Germinal center (tissue), 1 donor: ENCODE results near the gene ATG13.
A peak's percentile ranks its signal among the peaks of the same experiment; 100 is the strongest.
"Not testable (repeated sequence)": the region's sequence is repeated elsewhere in the genome, so short reads cannot be mapped to it uniquely, and the experiment has no call there.

ENCODE experiments used
- DNase-seq: peaks from one replicate; pipeline ENCODE4 v3.0.0; 2012; ENCODE audit warnings: mixed read lengths, low spot score

The ATG13 gene

DNA sequence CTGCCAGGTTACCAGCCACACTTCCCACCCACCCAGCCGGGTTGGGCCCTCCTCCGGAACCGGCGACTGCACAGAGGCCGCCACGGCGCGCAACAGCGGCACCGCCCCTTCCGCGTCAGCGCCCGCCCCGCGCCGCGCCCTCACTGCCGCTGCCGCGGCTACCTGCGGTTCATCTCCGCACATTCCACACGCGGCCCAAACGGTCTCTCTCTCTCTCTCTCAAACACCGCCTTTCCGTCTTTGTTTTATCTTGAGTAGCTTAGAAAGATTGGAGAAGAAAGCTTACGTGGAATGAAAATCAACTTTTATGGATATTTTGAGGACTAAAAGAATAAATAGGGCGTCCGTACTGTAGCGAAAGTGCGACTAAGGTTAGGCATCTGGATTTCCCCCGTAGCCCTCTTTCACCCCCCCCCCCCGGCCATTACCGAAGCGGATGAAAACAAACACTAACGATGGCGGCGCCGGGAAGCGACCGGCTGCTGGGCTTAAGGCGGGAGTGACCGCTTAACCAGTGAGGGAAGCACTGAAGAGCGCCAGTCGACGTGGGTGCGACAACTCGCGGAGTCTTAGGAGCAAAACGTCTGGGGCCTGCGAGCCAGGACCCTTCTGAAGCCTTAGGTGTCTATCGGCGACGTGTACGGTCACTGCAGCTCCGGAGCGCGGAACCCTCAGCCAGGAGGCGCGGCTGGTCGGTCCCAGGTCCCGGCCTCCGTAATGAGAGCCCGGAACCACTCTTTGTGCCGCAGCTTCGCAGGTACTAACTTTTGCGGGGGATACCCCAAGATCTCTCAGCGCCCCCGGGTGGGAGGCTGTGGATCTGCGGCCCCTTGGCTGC is at the start of gene ATG13, which contains the start of gene HARBI1:
Gene ATG13 (plus strand): TSS at position 420 of the 838 bp plus-strand sequence. CDS start 26,739 bp downstream, outside the sequence.
Gene HARBI1 (minus strand): TSS at position 94 of the 838 bp plus-strand sequence. CDS start 990 bp downstream, outside the sequence.
- DNase-seq = peak; percentile 92

DNA sequence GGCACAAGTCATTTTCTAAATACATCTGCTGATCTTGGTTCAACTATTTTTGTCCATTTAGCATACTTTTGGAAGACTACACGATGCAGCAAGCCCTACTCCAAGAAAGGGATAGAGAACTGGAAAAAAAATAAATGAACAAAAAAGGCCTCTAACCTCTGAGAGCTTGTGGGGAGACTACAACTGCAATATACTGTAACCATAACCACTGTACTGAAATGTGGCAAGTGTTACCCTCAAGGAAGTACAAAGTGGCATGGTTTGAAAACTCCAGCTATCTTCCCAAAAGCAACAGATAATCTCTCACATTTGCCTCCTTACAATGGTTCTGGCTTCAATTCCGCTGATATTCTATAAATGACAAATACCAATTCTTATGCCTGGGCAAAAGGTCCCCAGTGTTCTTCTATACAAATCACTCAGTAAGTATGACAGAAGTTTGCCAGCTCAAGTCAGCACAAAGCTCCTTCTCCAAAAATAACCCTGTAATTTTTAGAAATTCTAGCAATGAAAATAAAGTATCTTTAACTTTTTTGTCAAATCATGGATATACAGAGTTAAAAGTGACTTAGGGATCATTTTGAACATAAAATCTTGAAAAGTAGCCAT is 46.5 kb upstream of the ATG13 start:
- DNase-seq = no peak

DNA sequence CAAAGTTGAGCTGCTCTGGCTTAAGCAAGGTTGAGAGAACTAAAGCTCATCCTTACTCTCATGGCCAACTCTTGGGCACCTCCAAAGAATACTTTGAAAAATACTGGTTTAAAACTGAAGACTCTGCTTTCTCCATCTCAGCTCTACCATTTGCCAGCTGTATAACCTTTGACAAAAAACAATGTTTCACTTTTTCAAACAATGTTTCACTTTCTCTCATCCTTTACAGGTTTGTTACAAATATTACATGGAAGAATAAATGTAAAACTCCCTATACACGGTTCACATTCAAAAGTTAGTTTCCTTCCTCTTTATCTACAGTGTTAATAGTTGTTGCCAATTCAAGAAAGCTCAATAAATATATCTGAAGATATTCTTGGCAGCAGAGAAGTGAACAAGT is 42.7 kb upstream of the ATG13 start:
- no peak for DNase-seq

DNA sequence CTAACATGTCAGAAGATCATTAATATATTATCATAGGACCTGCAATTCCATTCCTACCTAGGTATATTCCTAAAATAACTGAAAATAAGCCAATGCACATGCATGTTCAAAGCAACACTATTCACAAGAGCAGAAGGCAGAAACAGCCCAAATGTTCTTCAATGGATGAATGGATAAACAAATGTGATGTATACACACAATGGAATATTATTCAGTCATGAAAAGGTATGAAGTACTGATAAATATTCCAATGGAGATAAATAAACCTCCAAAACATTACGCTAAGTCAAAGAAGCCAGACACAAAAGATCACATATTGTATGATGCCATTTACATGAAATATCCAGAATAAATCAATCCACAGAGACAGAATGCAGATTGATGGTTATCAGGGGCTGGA is 40.3 kb upstream of the ATG13 start:
- DNase-seq = no peak

DNA sequence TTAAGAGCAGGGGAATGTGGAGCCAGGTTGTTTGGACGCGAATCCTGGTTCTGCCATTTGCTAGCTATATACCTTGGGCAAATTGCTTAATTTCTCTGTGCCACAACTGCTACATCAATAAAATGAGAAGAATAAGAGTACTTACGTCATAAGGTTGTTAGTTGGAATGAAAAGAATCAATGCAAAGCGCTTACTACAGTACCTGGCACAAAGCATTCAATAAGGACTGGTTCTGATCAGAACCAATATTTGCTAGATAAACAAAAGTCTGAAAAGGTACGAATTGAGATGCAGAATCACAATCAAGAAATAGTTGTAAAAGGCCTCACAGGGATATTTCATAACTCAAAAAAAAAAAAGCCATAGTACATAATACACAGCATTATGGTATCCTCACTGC is 34.8 kb upstream of the ATG13 start:
- DNase-seq = no peak

DNA sequence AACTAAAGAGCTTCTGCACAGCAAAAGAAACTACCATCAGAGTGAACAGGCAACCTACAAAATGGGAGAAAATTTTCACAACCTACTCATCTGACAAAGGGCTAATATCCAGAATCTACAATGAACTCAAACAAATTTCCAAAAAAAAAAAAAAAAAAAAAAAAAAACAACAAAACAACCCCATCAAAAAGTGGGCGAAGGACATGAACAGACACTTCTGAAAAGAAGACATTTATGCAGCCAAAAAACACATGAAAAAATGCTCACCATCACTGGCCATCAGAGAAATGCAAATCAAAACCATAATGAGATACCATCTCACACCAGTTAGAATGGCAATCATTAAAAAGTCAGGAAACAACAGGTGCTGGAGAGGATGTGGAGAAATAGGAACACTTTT is 33.8 kb upstream of the ATG13 start:
- not testable (repeated sequence) for DNase-seq

DNA sequence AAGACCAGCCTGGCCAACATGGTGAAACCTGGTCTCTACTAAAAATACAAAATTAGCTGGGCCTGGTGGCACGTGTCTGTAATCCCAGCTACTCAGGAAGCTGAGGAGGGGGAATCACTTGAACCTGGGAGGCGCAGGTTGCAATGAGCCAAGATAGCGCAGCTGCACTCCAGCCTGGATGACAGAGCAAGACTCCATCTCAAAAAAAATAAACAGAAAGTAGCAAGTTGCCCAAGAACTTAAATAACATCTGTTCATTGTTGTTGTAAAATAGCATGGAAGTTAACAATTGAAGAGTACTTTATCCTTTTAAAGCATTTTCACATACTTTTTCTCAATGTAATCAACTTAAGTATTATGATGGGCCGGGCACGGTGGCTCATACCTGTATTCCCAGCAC is 29.2 kb upstream of the ATG13 start:
- DNase-seq = no peak

DNA sequence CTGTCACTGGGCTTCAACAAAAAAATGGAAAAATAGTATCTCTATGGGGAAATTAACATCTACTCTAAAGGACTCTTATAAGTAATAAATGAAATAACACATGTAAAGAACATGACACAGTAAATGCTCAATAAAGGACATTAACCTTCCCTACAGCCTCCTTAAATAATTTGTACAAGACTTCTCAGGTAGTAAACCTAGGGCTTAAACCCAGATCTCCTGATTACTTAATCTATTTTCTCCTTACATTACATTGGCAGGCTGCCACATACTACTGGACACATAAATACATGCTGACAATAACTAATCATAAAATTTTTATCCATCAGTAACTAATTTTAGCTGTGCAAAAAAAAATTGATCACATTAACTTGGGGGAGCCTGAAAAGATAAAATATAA is 28.4 kb upstream of the ATG13 start:
- no peak for DNase-seq

DNA sequence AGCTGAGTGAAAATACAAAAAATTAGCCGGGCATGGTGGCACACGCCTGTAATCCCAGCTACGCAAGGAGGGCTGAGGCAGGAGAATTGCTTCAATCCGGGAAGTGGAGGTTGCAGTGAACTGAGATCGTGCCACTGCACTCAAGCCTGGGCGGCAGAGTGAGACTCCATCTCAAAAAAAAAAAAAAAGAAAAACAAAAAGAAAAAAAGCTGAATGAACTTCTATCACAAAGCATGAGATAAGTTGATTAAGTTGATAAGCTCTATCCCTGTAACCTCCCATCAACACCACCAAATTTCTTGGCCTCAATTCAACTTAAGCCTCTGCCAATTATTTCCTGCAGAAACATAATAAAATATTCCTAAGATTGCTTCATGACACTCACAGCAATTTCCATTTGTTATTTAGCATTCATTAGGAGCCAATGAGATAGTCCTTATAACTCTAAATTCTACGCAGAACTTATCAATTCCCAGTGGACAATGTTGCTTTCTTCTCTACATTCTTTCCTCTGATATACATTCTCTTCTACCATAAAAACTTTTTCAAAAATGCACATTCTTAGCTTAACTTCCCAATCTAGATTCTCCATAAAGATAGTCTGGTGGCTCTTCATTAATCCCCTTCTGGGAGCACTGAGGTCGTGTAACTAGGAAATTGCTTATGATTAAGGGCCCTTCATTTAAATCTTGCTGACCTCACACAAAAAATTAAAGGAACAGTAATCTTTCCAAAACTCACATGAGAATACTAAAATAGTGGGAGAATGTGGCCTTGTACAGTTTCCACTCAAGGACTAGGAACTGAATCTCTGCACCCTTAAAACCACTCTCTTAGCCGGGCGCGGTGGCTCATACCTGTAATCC is 26.4 kb upstream of the ATG13 start:
- no peak for DNase-seq

DNA sequence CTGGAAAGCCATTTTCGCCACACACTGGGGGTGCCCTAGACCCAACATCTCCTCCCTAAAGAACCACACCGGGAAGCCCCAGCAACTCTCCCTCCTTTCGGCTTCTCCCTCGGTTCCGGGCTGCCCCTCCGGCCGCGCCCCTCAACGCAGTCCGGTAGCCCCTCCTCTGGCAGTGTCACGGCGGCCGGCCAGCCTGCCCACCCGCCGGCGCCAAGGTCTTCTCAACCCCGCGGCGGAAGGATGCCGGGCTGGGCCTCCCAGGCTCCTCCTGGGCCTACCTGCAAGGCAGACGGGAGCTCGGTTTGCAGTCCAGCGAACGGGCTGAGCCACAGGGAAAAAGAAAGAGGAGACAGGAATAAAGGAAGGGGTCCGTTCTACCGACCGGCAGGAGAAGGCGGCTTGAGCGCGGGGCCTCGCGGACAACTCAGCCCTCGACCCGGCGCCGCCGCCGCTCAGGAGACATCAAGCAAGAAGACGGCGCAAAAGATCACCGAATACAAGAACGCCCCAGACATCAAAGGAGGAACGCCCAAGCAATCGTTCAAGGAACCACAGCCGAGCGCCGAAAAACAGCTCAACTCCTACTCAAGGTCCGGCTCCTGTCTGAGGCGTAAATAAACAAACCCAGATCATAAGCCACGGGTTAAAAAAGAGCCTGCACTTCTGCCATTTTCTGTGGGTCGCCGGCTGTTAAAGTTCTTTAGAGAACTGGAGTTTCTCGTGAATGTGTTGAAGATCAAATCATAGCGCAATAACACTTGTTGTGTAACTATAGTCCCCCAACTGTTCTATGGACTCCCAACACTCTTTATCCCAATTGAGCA is 23.6 kb upstream of the ATG13 start, which contains the start of gene AMBRA1:
Gene AMBRA1 (minus strand): TSS at position 474 of the 824 bp plus-strand sequence. CDS start 45,643 bp downstream, outside the sequence.
- DNase-seq = peak; percentile 79

DNA sequence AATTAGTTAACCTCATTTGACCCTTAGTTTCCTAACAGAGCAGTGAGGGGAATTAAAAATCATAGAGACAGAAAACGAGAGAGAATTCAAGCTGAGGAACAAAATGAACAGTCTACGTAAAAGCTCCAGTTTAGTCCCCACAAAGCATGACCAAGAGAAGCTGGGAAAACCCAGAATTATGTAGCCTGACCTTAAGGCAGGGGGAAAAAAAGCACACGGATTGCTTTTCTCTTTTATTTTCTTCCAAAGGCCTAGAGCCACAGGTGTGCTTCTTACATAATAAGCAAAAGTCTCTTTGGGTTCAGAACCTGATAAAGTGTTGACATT is 23.0 kb upstream of the ATG13 start:
- no peak for DNase-seq

DNA sequence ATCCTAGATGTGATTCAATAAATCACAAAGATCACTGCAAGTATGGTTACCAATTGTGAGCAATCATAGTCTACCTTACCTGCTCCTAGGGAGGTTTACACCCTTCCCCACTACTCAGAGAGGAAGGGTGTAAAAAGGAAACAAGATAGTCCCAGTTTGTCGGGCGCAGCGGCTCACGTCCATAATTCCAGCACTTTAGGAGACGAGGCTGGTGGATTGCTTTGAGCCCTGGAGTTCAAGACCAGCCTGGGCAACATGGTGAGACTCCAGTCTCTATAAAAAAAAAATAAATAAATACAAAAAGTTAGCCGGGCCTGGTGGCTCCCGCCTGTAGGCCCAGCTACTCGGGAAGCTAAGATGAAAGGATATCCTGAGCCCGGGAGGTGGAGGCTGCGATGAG is 22.6 kb upstream of the ATG13 start:
- no peak for DNase-seq

DNA sequence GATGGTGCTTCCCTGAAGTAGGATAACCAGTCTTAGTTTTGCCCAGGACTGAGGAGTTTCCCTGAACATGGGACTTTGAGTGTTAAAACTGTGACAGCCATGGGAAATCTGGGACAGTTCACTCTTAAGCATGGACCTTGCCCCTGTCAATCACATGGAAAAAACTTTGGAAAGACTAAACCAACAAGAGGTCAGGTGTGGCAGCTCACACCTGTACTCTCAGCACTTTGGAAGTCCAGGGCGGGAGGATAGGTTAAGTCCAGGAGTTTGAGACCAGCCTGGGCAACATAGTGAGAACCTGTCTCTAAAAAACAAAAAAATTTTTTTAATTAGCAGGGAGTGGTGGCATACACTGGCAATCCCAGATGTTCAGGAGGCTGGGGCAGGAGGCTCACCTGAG is 20.2 kb upstream of the ATG13 start:
- DNase-seq = no peak

DNA sequence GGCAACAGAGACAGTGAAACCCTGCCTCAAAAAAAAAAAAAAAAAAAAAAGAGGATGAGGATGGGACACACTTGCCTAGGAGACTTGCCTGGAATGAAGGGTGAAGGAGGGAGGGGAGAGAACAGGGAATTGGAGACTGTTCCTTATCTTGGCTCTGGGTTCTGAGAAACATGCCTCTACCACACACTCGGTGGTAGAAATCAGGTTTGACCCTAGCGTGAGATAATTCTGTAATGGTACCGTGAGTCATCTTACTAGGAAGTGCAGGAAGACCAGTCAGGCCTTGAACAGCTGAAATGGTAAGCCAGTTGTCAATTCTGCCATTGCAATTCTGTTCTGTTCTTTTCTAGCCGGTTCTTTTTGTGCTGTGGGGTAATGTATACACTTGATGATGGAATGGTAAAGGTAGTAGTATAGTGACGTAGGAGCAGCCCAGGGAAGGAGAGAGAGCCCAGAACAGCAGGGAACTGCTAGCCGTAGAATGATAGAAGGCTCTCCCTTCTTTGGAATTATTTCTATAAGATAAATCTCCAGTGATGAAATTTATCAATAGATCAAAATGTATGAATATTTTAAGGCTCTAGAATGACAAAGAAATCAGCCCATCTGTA is 19.6 kb upstream of the ATG13 start:
- DNase-seq = no peak

DNA sequence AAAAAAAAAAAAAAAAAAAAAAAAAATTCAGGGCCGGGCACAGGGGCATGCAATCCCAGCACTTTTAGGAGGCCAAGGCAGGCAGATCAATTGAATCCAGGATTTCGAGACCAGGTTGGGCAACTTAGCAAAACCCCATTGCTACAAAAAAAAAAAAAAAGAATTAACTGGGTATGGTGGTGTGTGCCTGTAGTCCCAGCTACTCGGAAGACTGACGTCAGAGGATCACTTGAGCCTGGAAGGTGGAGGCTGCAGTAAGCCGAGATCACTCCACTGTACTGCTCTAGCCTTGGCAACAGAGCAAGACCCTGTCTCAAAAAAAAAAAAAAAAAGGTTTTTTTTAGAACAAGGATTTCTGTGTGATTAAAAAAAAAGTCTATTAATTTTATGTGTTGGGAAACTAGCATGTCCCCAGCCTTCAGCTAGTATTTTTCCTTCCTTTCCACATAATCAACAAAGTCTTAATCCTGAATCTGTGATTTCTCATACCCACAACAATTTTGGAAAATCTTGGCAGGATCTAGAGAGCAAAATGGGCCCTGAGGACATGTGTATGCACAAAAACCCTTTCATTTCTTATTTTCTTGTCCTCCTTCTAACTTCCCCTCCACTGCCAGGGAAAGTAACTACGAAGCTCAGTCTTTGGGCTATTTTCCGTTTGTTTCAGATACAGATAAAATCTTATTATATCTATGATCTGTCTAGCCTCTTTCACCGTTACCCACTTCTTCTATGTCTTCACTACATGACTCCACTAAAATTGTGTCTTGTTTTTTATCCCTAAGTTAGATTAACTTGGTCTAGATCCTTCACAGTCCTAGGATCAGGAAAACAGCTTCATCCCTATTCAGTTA is 17.8 kb upstream of the ATG13 start:
- no peak for DNase-seq

DNA sequence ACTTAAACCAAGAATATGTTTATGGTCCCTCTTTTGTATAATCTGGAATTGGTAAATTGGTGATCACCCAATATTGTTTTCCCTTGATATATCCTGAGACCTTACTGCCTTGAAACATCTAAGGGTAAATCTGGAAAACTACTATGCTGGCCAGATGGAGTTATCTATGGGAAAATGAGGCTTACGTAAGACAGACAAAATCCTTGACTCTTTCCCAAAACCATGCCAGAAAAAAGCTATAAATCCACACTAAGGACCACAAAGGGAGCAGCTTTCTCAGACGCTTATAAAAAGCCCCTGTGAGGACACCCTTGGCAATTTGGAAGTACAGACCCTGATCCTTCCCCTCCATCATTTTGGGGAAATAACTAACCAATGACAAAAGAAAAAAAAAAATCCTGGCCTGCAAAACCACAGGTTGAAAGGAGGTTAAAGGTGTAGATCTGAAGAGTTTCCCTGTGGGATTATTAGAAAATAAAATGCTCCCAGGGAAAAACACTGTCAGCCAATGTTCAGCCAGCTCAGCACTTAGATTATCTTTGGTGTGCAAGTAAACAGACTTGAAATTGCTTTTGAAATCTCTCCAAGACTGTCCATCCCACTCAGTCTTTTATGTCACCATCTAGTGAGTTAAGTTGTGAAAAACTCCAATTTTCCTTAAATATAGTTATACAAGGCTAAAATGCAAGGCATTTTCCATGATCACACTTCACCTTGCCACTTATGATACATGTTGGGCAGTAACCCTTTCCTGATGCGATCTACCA is 17.0 kb upstream of the ATG13 start:
- no peak for DNase-seq

DNA sequence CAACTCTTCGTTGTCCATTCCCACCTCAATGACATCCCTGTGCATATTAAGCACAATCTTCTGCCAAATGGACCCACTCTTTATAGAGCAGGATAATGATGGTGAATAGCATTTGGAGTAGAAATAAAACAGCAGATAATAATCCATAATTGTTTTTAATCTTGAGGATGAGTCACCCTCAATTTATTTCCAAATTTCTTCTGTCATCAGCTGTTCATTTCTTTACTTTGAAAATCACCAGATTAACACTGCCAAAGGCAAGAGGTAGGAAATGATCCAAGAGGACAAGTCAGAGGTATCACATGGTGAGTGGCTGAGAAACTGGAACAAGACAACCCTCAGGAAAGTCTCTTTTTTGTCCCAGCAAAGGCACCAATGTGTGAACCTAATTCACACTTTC is 16.2 kb upstream of the ATG13 start:
- no peak for DNase-seq

DNA sequence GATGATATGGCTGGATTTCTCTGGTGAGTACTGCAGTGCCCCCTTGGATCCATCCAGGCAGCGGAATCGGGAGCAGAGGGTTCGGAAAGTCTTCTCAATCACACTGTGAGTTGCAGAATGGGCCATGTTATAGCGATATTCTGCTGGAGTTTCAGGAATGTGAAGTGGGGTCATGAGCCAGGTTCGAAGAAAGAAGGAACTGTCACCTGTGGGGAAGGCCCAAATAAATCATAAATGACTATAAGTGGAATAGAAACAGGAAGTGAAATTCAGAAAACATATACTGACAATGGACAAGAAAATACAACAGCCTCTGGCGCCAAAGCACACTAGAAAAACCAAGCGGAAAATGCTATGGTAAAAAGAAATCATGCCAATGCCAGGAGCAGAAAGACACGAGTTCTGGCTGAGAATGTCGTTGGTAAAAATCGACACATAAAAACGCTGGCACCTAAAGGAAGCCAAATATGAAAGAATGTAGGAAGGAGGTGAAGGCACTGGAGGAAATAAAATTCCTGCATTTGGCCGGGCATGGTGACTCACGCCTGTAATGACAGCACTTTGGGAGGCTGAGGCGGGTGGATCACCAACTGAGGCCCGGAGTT is 13.5 kb upstream of the ATG13 start:
- peak; percentile 65 for DNase-seq

DNA sequence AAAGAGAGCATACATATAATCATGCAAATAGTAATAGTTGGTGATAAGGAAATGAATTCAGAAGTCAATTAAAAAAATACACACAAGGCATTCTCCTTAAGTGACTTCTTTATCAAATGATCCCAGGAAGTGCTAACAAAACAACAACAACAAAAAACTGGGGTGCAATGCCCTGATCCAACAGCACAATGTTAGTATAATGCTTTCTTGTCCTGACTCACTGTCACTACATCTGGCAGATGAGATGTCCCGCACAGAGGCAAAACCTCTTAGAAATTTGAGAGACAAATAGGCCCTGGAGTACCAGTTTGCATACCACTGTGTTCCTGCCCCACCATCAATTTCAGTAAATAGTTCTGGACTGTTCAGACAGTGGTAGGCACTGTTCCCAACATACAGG is 12.6 kb upstream of the ATG13 start:
- DNase-seq = no peak
